ENCODE data around the gene CTIF.

Gene CTIF

DNA sequence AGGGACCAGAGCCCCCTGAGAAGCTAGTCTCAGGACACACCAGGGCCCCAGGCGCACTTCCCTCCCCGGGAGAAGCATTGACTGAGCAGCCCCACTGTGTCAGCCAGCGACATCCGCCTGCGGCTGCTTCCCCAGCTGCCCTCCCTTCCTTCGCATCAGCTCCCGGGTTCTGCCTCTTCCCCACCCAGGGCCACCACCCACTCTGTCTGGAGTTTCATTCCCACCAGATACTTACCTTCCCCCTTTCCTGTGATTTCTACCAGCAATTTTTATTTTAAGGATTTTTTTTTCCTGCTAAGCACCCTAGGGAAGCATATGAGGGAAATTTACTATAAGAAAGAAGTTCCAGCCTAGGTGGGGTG, 312.7 kb downstream of the CTIF start:
- DNase-seq (no peak), ATAC-seq (no peak)

DNA sequence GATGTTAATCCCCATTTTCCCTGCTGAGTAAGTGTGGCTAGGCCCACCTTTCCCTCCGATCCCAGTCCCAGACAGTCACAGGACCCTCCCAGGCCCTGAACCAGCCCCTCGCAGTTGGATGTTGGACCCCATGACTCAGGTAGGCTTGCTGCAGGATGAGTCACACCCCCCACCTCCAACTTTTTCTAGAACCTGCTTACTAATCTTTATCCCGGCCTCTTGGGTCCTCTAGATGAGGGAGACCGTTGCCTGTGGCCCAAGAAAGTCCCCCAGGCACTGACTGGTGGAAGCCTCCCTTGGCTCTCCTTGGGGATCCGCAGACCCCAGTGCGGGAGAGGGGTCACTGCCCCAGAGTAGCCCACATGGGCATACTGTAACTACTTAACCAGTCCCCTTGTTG, 313.5 kb downstream of the CTIF start:
- ATAC-seq (peak; percentile 37), DNase-seq (no peak)

DNA sequence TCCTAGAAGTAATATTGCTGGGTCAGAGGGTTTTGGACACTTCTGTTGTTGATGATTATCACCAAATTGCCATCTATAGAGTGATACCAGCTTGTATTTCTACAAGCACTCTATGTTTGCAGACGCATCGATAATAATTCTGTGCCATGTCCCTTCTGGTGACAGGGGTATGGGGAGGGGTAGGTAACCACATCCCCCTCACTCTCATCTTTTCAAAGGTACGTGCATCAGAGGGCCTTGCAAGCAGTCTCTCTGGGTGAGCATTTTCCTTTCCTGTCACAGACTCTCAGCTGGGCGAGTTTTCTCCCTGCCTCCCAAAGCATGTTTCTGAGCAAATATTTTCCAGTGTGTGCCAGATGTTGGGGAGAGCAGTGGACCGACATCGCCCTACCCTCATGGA, 314.0 kb downstream of the CTIF start:
- DNase-seq, result no peak
- ATAC-seq, result no peak

DNA sequence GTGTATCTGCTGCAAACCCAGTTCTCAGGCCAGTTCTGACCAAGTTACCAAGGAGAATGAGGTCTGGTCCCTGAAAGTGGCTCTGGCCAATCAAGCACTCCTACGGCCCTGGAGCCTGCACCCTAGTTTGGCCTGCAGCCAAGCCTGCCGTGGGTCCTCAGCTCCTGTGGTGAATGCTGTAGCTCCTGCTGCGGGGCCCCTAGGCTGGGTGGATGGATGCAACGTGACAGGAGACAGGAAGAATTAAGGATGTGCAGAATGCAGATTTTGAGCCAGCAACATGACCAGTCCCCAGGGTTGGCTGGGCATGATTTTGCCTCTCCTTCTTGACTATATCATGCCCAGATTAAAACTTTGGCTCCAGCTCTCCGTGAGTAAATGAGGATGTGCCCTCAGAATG, 314.8 kb downstream of the CTIF start:
- no peak for ATAC-seq
- DNase-seq, result no peak

DNA sequence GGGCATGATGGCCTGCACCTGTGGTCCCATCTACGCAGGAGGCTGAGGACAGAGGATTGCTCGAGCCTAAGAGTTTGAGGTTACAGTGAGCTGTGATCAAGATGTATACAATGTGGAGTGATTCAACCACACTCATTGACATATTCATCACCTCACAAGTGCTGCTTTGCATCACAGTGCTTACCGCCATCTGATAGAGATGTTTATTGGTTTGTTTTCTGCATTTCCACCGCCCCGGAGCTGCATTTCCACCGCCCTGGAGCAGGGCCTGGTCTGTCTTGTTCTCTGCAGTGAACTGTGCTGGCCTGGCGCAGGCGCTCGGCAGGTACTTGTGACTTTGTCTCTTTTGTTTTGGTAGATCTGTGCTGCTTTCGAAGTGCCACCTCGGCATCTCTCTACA, 315.9 kb downstream of the CTIF start:
- DNase-seq, result no peak
- no peak for ATAC-seq

DNA sequence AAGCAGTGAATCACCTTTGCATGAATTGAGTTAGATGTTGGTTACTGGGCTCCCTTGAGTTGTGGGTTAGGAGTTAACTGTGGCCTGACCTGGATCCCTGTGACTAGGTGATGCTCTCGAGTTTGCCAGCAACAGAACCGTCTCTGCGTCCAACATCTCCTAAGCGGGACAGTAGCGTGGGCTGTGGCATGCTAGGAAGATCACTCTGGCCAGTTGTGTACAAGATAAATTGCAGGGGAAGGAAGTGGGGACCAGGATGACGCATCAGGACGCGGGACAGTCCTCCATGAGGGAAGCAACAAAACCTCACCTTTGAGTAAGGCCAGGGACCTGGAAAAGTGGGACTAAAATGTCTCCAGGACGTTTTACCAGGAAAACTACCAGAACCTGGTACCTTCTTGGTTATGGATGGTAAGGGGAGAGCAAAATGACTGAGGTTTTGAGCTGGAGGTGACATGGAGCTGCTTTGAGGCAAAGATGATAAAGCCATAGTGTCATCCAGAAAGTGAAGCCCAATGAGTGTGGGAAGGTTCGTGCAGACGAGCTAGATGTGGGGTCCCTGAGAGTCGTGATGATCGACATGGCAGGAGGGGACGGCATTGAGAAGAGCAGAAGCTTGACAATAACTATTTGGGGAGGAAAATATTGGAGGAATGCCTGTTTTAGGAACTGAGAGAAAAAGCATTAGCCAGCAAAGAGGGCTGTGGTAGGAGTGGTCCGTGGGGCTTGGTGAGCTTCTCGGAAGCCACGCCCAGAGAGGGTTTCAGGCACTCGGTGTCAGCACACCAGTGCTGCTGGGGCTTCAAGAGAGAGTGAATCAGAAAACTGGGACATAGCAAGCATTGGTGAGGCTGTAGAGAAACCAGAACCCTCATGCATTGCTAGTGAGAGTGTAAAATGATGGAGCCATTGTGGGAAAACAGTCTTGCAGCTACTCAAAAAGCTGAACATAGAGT, 316.9 kb downstream of the CTIF start:
- ATAC-seq, result no peak

DNA sequence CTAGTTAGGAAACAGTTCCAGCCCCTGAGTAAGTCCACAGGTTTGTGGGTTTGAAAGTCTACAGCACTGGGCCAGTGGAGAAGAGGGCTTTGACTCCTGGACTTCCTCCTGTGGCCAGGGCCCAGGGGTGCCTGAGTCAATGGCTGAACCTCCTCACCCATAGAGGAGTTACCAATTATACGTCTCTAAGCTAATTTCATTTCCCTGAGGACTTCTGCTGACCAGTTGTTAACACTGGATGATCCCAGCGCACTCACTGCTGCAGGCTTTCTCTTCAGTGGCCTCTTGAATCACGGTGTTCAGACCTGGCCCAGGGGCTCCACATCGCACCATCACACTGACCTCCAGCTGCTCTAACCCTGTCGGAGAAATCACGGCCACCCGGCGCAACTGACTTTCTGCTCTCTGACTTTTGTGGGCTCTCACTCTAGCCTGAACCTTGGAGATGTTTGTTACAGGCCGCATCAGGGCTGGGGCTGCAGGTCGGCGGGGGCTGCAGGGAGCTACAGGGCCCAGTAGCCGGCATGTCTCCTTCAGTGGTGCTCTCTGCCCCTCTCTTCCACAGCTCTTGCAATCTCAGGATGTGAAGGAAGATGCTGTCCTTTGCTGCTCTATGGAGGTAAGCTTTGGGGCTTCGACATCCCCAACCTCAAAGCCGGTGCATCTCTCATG, 318.3 kb downstream of the CTIF start:
- ATAC-seq (no peak), DNase-seq (no peak)

More for the DNA sequence above, 316.9 kb downstream of the CTIF start:
- no peak for DNase-seq

DNA sequence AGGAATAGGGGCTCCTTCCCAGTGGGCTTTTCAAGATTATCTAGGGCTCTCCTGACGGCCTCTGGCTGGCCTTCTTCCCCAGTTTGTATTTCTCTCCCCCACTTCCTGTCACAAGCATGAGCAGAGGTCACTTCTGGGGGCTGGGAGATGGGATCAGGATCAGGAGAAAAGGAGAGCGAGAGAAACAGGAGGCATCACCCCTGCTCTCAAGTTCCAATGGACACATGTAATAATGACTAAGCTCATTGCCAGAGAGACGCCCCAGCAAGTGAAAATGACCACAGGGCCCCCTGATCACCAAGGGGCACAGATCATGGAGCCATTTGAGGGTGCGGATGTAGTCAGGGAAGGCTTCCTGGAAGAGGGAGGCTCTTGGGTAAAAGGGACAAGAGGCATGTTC, 319.8 kb downstream of the CTIF start:
- DNase-seq (no peak), ATAC-seq (no peak)

DNA sequence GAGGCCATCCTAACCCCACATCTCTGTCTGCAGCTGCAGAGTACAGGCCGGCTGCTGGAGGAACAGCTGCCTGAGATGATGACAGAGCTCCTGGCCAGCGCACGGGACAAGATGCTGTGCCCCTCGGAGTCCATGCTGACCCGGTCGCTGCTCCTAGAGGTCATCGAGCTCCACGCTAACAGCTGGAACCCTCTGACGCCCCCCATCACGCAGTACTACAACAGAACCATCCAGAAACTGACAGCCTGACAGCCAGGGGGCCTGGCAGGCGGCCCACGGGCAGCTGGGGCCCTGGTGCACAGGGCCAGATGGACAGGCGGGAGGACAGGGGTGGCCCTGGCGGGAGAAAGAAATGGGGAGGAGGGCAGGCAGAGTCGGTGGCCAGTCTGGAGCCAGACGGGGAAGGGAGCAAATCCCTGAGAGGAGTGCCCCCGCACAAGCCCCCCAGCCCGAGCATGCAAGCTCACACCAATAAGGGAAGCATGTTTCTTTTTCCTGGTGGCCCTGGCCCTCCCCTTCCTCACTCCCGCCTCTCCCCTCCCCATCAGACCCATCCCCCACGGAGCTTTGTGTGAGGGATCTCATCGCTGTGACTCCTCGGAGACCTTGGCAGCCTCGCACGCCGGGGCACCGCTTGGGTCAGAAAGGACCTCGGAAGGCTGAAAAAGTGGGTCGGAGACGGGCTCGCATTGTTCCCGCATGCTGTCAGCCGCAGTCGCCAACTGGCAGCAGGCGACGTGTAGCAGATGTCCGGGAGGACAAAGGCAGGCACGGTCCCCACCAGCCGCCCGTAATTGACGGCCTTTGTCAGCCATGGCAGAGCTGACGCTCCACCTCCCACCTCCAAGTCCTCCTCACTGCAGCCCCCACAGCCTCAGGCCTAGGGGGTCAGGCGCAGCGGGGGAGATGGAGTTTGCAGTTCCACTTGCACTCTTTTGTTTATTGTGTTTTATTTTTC, 320.8 kb downstream of the CTIF start:
- DNase-seq, result no peak

DNA sequence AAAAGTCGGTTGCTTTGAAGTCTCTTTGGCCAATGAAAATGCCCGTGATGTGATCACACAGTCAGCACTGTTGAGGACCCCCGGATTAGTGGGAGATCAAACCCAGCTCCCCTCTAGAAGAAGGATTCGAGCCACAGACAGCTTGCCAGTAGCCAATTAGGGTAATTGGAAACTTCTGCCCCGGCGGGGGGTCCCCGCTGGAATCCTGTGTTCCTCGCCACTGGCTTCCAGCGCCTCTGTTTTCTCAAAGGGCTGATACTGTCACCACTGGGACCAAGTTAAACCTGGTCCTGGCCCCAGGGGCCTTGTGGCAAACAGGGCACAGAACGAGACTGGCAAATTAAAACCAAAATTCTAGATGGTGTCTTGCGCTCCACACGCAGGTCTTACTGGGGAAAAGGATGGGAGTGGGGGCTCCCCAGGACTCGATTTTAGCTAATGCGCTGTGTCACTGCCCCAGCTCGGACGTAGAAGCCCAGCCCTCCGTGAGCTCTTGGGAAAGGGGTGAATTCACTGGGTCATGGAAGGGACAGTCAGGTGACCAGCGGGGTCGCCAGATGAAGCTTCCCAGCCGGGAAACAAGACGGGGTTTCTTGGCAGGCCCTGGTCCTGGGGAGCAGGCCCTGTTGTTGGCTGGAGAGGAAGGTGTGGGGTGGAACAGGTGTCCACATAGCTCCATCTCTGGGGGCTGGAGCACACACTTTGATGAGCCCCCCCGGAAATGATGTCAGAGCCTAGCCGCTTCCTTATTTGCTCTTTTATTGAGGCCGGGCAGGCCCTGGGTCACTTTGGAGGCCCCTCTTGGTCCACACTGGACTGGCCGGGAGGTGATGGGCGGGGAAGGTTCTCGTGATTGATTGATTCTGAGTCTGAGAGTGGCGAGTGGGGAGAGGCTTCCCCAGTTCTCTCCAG, 321.7 kb downstream of the CTIF start:
- ATAC-seq, result no peak
- no peak for DNase-seq

More for the DNA sequence above, 320.8 kb downstream of the CTIF start:
- no peak for ATAC-seq

DNA sequence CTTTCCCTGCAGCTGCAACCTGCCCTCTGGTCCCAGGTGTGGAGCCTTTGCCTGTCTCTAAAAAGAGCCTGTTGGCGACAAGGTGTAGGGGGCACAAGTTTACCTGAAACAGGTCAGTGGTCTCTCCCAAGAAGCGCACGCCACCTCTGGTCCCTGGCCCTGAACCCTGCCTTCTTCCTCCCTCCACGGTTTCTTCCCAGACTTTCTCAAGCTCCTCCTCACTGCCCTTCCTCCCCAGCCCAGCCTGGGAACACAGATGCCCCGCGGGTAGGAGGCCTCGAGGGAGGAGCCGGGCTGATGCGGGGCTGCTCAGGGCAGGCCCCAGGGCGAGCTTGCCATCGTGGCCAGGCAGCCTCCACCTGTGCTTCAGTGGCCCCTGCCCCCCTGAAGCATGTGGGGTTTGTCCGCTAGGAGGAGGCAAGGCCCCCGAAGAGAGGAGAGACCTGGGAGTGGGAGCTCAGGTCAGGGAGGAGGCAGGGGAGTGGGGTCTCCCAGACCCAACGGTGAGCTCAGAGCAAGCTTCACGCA, 322.4 kb downstream of the CTIF start:
- DNase-seq, result no peak
- ATAC-seq, result no peak

DNA sequence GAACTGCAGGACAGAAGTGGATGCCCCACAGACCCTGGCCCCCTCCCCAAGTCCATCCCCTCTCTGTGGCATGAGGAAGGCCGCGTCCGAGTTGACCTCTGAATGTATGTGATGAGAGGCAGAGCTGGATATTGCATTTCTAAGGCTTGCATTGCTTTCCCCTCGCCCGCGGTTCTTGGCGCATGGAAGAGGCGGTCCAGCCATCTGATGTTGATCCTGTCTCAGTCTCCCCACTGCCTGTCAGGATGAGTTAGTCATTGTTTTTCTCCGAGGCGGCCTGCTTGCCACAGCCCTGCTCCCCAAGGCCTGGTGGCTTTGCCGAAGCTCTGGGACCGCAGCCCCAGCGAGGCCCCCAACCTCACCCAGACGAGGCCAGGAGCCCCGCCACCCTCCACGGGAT, 323.3 kb downstream of the CTIF start:
- ATAC-seq (no peak), DNase-seq (no peak)

DNA sequence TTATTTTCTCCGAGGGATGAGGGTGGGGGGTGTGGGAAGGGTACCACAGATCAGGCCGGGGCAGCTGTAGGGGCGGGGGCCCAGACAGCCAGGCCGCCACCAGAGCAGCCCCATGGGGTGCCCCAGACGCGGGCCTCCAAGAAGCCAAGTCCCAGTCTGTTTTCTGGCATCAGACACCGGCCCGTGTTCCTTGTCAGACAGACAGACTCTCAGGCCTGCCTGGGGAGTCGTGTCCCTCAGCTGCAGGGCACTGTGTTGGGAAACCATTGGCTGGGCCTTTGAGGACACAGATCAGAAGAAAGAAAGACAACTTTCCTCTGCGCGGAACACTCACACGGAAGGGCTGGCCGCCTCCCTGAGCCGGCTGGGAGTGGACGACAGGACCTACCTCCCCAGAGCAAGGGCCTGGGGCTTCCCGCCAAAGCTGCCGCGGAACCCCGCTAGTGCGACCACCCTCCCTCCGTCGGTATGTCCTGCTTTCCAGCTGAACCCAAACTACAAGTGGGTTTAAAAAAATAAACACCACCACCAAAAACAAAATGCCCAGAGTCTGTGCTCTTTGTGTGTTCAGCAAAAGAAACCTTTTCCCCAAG, 323.9 kb downstream of the CTIF start:
- DNase-seq, result no peak
- ATAC-seq, result no peak

DNA sequence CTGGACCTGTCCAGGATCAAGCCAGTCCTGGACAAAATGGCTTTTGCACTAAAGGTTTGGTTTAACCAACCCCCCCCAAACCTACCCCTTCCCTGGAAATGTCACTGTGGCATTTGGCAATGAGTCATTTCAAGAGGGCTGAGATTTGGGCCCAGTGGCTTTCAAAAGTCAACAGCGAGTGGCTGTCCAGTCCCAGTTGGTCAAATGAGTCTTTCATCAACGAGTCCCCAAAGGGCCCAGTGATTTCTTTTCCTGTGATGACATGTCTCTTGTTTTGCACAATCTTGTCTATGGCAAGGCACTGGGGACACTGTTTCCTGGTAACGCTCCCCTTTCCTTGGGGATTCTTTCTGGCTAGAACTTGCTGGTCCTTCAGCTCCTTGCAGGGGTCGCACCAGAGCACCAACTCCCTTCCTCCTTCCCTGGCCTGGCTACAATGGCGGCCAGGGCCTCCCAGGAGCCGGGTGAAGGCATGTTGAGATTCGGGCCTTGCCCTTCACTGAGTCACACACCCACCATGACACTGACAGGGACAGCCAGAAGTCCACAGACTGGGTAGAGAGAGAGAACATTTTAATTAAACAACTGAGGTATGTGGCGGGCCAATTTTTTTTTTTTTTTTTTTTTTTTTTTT, 324.7 kb downstream of the CTIF start:
- DNase-seq (no peak), ATAC-seq (no peak)

DNA sequence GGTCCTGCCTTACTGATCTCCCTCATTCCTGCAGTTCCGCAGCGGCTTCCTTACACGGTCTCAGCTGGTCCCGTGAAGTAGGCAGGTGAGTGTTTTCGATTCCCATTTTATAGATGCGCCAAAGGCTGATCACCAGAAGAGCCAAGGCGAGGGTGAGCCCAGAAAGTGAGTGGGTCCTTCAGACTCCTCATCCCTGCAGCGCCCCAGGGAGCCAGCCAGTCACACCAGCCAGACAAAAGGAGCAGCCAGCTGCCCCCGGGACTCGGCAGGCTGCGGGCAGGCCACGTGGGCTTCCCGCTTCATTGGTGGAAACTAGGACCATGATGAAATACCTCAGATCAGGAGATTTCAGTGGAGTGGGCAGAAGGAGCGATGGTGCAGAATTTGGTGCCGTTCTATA, 326.0 kb downstream of the CTIF start:
- no peak for DNase-seq
- no peak for ATAC-seq

DNA sequence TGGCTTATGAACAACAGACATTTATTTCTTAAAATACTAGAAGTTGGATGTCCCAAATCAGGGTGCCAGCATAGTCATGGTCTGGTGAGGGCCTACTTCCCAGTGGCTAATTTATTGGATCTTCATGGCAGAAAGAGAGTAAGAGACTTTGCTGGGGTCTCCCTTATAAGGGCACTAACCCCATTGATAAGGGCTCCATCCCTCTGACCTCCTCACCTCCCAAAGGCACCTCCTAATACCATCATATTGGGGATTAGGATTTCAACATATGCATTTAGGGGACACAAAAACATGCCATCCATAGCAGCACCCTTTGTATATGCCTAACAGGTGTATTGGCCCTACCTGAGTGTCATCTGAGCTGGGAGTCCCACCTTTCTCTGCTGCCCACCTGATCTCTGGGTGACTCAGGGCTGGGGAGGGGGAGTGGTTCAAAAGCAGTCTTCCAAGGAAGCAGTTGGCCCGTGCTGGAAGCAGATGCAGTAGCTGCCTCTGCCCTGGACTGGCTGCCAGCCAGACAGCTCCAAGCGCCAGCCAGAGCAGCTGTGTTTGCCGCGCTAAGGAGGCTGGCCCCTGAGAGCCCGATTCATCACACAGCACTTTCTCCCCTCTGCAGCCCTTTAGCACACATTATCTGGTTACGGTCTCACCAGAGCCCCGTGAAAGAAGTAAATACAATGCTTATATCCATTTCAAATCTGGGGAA, 327.4 kb downstream of the CTIF start:
- no peak for DNase-seq
- no peak for ATAC-seq

DNA sequence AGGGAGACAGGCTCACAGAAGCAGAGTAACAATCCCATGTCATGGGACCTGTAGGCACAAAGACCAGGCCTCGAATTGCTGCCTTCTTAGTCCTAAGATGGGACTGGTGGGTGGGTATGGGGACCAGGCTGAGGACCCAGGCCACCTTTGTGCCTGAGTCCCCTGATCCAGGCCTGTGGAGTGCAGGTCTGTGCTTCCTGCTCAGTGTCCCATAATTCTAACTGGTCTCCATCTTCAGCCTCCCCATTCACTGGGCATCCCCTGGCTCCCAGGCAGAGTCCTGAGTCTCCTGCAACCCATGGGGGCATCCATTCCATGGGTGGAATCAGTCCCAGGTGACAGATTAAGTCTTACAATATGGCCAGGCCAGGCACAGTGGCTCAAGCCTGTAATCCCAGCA, 328.0 kb downstream of the CTIF start:
- ATAC-seq (no peak), DNase-seq (no peak)

DNA sequence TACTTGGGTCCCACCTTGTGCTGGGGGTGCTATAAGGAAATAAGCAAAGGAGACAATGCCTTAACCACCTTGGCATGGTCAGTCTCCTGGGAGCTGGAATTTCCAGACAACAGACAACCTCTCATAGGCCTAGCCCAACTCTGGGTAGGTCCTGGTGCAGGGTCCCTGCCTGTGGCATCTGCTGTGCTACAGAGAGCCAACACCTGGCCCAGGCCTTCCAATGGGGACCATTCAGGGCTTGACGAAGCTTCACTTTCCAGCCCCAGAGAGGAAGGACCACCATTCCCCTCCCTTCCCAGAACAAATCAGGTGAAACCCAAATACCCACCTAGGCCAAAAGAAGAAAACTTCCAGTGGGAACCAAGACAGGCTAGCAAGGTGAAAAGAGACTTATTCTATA, 329.1 kb downstream of the CTIF start:
- DNase-seq (no peak), ATAC-seq (no peak)

All from stimulated activated naive CD8-positive, alpha-beta T cell treated with anti-CD3 and anti-CD28 coated beads, Interleukin-15, Interleukin-2, amounts not matched to agents 100 U/mL and 50 U/mL, for 24 hours (primary cell).